GM18519 (cell line): ENCODE data around the gene GNL2.
"Not testable (repeated sequence)": the region's sequence is repeated elsewhere in the genome, so short reads cannot be mapped to it uniquely, and the experiment has no call there.

Experiments
- ATAC-seq: cut with Tn5 transposase; IDR thresholded peaks from one replicate; pipeline ENCODE4 v1.9.1; 2021; ENCODE audit warnings: mild to moderate bottlenecking, moderate library complexity; ENCODE audit not compliant: unreplicated experiment, low FRiP score

The GNL2 gene

GRCh38 chr1:37609002-37609401, 13.3 kb upstream of the GNL2 start:
- no peak for ATAC-seq

DNA sequence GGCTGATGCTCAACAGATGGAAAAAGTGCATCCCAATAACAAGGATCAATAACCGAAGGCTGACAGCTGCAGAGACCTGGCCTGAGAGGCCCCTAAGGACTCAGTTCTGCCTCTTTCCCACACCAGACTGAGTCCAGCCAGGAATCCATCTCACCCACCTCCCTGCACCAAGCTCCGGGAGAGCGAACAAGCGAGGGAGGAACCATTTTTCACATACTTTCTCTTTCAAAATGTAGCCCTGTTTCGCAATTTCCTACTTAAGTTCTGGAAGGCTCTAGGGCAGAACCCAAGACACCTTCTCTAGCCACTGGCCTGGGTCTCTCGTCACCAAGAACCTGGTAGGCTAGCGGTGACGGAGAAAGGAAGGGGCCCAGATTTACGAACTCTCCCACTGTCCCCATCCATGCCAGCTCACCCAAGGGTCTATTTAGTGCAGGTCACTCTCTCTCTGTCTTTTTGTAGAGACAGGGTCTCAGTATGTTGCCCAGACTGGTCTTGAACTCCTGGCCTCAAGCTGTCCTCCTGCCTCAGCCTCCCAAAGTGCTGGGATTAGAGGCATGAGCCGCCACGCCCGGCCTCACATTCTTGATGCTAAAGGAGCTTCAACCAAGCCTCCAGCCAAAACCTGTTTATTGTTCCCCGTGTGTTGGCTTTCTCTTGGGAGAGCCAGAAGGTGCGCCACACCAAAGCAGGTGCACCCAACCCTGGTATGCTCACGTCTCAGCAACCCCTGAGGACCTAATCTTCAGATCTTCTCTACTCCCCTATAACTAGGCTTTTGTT, 10.9 kb upstream of the GNL2 start:
- no peak for ATAC-seq

GRCh38 chr1:37605806-37606474, 10.2 kb upstream of the GNL2 start:
- ATAC-seq: no peak

- no peak for ATAC-seq
Observed at GRCh38 chr1:37605061-37605650, 9.4 kb upstream of the GNL2 start.

DNA sequence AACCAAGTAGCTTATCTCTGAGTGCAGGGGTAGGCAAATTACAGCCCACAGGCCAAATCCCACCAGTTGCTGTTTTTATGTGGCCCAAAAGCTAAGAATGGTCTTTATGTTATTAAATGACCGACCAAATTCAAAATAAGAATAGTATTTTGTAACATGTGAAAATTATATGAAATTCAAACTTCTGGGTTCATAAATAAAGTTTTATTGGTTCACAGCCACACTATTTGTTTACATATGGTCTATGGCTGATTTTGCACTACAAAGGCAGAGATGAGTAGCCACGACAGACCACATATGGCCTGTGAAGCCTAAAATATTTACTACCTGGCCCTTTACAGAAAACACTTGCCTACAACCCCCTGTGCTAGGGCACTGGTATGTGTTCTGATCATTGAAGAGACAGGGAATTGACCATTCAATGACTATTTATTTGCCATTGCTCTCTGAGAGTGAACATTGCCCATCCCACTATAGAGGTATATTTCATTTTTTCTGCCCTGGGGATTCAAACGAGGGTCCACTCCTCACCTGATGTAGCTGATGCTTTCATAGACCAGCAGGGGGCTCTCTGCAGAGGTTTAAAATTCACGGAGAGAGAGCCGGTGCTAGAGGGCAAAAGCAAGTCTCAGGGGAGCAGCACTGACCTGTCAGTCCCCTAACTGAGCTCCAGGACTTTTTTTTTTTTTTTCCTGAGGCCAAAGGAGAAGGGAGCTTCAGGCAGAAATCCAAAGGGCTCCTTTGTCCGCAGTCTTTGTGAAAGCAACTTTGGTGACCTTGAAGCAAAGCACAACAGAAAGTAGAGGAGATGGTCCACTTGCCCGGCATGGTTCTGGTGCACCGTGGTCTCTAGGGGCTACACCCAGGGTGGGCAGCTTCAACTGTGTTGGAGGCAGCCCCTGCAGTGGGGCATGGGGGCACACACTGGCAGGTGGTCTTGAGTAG, 7.3 kb upstream of the GNL2 start:
- ATAC-seq: no peak

- no peak for ATAC-seq
Observed at GRCh38 chr1:37601441-37601840, 5.7 kb upstream of the GNL2 start.

- ATAC-seq: no peak
Observed at GRCh38 chr1:37599940-37600339, 4.2 kb upstream of the GNL2 start.

DNA sequence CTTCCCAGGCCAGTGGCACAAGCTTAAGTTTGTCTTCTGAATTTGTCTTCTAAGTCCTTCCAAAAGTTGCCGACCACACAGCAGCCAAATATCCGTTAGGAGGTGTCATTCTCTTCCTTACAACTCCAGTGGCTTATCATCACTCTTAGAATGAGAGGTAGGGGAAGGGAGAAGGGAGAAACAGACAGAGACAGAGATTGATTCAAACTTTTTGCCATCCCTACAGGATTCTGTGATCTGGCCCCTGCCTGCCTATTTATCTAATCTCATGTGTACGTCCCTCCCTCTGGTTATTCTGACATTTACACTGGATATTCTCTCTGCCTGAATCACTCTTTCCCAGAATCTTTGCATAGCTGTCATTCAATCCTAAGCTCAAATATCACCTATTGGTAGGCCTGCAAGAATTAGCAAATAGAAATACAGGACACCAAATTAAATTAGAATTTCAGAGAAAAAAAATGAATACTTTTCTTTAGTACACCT, 488 bp upstream of the GNL2 start:
- ATAC-seq: no peak

DNA sequence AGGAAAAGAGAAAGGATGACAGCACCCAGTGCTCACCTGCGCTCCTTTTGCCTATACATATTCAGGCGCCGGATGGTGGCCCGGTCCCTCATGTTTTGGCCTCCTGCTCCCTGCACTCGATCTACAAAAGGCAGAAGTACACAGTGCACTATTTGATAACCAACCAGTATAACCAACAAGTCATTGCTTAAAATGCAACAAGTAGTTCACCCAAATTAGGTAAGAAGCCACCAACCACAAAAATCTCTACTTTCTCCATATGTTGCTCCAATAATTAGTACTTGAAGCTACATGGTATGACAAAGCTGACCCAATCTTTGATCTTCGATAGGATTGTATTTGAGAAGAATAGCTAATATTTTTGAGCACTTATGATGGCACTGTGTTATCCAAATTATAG, 2.0 kb downstream of the GNL2 start:
- no peak for ATAC-seq

DNA sequence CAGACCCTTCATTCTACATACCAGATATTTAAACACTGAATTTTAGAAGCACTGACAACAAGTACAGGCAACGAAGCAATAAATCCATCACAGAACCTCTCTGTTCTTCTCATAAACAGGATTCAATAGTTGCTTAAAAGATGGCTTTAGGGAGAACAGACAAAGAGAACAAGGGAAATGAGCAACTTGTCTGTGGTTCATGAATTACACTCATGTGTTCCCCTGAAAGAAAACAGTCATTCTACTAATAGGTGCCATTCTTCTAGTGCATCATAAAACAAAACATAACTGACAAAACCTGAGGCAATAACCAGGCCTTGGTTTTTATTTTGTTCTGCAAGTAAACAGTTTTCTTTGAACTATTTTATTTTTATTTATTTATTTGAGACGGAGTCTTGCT, 6.8 kb downstream of the GNL2 start:
- ATAC-seq: no peak

DNA sequence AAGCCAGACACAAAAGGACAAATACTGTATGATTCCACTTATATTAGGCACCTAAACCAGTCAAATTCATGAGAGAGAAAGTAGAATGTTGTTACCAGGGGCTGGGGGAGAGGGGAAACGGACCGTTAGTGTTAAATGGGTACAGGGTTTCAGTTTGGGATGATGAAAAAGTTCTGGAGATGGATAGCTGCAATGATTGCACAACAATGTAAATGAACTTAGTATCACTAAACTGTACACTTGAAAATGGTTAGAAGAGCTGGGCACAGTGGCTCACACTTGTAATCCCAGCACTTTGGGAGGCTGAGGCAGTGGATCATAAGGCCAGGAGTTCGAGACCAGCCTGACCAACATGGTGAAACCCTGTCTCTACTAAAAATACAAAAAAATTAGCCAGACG, 11.2 kb downstream of the GNL2 start:
- not testable (repeated sequence) for ATAC-seq

GRCh38 chr1:37575692-37576091, 20.0 kb downstream of the GNL2 start:
- ATAC-seq: no peak

GRCh38 chr1:37574834-37575480, 20.8 kb downstream of the GNL2 start:
- no peak for ATAC-seq

DNA sequence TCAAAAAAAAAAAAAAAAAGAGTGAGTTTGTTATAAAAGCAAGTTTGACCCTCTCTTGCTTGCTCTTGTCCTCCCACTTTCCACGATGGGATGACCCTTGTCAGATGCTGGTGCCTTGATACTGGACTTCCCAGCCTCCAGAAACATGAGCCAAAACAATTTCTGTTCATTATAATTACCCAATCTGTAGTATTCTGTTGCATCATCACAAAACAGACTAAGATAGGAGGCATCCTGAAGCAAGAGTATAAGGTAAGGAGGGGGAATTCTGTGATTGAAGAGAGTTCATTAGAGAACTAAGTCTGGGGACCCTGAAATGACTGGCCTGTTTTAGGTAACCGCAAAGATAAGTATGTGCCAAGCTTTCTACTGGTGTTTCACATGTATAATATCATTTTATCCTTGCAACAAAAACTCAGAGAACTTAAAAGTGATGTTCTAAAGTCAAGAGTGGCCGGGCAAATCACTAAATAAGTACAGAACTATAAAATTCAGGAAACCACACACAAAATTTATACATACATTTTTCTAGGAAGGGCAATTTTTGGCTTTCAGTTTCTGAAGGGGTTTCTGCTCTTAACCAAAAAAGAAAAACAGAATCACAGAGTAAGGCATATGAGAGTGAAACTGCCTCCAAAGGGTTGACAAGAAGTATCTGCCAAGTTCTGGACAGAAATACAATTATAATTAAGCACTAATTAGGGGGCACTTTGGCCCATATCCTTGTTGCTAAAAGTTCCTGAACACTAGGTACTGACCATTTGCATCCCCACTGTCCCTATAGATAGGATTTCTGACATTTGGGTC, 25.0 kb downstream of the GNL2 start:
- ATAC-seq: no peak

GRCh38 chr1:37567023-37567422, 28.7 kb downstream of the GNL2 start:
- ATAC-seq: no peak

DNA sequence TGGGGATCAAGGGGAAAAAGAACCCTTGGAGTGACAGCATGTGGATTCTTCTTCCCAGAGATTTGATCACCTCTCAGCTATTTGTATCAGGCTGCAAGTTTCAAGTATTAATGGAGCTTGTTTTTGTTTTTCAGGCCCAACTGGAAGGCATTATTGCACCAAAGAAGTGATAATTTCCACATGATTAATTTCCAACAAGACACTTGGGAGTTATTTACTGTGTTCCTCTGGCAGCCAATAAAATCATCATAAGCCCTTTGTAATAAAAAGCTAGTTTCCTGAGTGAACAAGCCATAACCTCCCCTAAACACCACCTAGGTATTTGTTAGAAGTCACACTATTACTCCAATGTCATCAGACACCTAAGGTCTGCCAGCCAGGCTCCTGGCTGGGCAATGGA, 30.8 kb downstream of the GNL2 start:
- ATAC-seq: no peak

DNA sequence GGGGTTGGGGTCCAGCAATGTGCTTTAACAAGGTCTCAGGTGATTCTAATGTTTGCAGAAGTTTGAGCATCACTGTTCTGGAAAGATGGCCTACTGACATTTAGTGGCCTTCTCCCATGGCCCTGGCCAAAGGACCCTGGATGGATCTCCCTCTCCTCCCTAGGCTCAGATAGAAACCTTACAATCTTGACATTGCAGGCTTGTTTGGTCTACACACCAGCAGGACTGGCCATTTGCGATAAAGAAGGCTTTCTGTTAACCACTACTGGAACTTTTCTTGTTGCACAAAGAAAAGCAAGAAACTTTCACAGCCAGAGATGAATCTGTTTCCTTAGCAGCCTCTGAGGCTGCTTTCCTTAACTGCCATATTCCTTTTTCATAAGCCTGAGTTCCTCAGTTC, 32.8 kb downstream of the GNL2 start:
- ATAC-seq: no peak

GRCh38 chr1:37561133-37562132, 34.3 kb downstream of the GNL2 start:
- no peak for ATAC-seq
